Stimulated activated CD8-positive, alpha-beta memory T cell treated with anti-CD3 and anti-CD28 coated beads, Interleukin-4, amount 100 ng/mL, for 1 hour (primary cell): ENCODE measurements around the gene LAMA5.

Experiments used
- DNase-seq, 2 donors: peaks; one replicate each; pipeline ENCODE4 v3.0.0-alpha.2; 2020; ENCODE audit warnings: low read depth in 2 of 2, low spot score in 1 of 2

The LAMA5 gene

DNA sequence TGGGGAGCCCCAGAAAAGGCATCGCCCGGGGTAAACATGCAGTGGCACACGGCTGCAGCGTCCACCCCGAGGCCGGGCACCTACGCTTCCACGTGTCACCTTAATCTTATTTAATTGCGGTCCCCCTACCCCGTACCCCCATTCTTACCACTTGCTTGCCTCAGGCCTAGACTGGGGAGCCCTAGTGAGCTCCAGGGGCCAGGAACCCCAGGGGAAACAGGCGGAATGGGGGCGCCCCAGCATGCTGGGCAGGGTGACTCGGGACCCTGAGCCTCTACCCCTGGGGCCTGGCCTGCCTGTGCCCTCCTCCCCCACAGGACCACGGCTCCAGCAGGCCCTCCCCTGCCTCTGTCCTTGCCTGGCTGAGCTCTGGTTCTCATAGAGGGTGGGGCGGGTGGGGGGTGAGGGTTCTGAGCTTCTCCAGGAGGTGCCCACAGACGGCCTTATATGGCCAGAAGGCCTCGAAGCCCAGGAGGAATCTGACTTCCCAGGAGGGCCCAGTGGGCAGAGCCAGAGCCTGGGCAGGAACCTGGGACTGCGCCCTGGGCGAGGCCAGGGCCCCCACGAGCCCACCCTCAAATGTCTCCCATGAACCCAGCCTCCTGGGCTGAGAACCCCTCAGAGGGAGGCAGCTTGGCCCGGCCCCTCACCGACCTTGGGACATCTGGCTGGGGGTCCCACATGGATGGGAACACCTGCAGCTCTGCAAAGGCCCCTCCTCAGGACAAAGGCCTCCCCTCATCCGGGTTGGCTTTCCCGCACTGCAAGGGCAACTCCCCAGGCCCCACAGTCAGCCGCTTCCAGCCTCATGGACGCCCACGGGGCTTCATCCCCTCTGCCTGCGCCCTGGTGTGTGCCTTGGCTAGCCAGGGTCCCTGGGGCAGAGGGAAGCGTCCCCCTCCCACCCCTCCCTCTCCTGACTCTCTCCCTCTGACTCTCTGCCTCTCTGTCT is 5.2 kb upstream of the LAMA5 start:
- no peak for DNase-seq

DNA sequence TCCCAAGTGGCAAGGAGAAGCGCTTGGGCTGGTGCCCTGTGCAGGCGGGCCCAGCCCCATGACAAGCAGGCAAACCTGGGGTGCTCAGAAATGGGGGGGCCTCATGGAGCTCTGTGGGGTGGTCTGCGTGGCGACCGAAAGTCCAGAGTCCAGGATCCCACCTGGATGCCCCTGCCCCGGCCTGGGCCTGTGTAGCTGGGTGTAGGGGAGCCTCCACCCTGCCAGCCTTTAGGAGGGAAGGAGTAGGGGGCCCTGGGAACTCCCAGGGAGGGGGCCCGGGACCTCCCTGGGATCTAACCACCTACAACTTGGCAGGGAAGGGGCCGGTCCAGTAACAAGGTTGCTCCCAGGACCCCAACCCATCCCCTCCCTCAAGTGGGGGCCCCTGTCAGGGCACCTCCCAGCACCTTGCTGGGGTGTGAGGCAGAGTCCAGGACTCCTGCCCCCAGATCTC is 4.5 kb upstream of the LAMA5 start:
- no peak for DNase-seq

GRCh38 chr20:62370807-62371587 is 3.9 kb upstream of the LAMA5 start:
- DNase-seq, result no peak

- no peak for DNase-seq
Observed at GRCh38 chr20:62370115-62370806, 3.1 kb upstream of the LAMA5 start.

GRCh38 chr20:62369815-62370114 is 2.7 kb upstream of the LAMA5 start:
- no peak for DNase-seq

GRCh38 chr20:62368976-62369814 is 2.1 kb upstream of the LAMA5 start:
- no peak for DNase-seq

DNA sequence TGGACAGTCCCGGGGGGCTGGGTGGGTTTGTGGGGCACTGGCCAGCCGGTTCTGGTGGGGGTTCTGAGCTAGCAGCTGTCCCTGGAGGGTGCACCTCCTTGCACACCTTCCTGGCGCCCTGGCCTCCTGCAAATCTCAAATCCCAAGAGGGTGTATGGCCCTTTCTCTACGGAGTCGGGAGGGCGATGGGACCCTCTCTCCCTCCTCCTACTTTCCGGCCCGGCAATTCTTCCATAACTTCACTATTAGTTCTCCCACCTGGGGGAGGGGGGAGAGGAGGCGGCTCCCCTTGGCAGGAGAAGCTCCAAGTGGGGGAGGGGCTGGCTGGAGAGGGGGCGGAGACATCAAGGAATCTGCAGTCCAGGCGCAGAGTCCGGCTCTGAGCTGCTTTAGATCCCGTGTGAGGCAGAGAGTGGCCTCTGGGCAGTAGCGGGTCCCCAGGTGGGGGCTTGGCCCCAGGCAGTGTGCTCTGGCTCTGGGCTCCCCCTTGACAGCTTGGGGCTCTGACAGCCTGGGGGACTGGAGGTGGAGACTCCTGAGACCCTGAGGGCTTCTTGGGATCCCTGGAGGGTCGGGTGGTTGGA is 1.4 kb upstream of the LAMA5 start:
- DNase-seq, result no peak

DNA sequence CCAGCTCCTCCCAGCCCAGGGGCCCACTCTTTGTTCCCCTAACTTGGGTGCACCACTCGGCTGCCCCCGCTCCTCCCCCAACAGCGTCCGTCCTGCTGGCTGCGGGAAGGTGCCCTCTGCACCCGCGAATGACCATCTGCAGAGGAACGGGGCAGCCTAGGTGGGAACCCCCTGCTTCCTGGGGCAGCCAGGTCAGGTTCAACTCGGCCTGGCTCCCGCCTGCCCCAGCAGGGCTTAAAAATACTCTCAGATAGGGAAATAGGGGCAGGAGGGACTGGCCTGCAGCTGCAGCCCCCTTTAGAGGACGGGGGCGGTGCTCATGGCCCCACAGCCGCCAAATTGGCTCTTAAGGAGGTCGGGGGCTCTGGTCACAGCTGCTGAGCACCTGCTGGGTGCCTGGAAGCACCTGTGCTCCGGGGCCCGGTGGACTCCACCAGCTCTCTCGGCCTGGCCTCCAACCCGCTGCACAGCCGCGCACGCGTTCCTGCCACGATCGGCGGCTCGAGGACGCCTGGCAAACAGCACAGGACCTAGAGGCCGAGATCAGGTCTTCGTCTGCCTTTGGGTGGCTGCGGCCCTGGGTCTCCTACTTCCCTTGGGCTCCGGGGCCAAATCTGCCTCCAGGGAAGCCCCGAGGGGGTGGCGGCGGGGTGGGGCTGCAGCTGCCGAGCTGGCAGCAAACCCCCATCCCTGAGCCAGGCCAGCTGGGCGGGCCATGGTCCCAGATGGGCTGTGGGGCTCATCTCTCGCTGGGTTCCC is 700 bp upstream of the LAMA5 start:
- DNase-seq, result no peak

GRCh38 chr20:62366370-62367135 is 559 bp downstream of the LAMA5 start:
- DNase-seq, result no peak

DNA sequence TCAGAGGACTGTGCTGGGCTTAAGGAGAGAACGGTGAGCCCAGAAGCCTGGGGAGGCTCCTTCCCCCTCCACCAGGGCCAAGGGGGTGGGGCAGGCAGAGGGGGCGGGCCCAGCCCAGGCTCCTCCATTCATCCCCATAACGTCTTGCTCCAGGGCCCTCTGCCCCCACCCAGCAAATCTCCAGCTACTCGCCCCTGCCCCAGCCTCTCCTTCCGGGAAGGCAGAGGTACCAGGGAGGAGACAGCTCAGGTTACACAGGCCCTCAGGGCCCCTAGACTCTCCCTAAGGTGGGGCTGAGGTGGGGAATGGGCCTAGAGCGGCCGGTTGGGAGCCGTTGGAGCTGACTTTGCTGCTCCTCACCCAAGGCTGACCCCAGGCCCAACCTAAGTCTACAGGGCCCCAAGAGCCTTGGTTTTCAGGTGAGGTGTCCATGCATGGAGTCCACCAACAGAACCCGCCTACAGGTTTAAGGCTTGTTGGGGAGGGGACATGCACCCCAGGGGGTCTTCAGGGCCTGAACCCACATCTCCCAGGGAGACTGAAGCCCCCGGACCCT is 1.2 kb downstream of the LAMA5 start:
- DNase-seq, result no peak

GRCh38 chr20:62364911-62365736 is 2.0 kb downstream of the LAMA5 start:
- DNase-seq, result no peak

- DNase-seq, result no peak
Observed at GRCh38 chr20:62363920-62364851, 2.9 kb downstream of the LAMA5 start.

DNA sequence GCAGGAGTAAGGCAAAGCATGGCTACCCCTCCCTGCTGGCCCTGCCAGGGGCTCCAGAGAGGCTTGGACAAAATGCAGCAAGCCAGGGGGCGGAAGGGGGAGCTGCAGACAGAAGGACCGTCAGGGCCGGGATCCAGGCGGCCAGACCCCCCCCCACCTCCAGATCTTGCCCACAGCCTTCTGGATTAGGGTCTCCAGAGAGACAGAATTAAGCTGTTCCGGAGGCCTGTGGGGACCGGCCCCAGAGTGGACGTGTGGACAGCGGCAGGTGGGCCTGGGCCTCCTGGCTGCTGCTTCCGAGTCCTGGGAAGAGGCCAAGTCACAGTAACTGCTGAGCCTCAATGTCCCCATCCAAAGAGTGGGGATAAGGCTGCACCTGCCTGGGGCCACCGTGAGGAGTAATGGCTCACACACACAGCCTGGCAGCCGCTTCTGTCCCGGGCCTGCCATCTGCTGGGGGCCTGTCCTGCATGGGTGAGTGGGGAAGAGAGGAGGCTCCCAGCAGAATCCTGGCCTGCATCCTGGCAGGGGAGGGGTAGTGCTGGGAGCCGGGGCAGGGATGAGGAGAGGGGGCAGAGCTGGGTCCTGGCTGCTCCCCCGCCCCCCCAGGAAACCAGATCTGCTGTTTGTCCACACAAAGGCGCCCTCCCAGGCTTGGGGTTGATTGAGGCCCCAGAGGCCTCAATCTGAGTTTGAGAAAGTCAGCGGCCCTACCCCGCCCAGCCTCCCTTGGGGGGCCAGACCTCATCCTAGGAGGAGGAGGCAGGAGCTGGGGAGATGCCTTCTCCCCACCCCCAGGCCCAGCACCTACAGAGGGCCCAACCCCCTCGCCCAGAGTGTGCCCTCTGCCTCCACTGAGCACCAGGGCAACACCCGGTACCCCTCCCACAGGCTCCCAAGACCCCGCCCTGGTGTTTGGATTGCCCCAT is 3.9 kb downstream of the LAMA5 start:
- DNase-seq, result no peak

GRCh38 chr20:62362590-62362940 is 4.5 kb downstream of the LAMA5 start:
- no peak for DNase-seq

GRCh38 chr20:62361799-62362589 is 5.1 kb downstream of the LAMA5 start:
- no peak for DNase-seq
